Trophoblast cell (in vitro differentiated cells and primary cell): ENCODE data around the gene MAP2K4.

Experiments
- DNase-seq, 2 donors: peaks; one replicate each; pipeline ENCODE4 v3.0.0-alpha.2; 2016
- H2AFZ ChIP-seq: 2 replicates; pipeline ENCODE4 v1.6.1; 2013; ENCODE audit warnings: low read length, moderate library complexity, mild to moderate bottlenecking; ENCODE audit not compliant: insufficient read depth, poor library complexity
- H2AK5ac ChIP-seq: 2 replicates; pipeline ENCODE4 v1.6.1; 2013; ENCODE audit warnings: mild to moderate bottlenecking, low read length
- H2BK120ac ChIP-seq: 2 replicates; pipeline ENCODE4 v1.6.1; 2013; ENCODE audit warnings: low read length, mild to moderate bottlenecking, moderate library complexity; ENCODE audit not compliant: insufficient read depth, poor library complexity
- H2BK12ac ChIP-seq: 2 replicates; pipeline ENCODE4 v1.6.1; 2013; ENCODE audit warnings: mild to moderate bottlenecking, low read length, moderate library complexity
- H2BK5ac ChIP-seq: 2 replicates; pipeline ENCODE4 v1.6.1; 2013; ENCODE audit warnings: low read length, low read depth, moderate library complexity, mild to moderate bottlenecking; ENCODE audit not compliant: poor library complexity
- H3K14ac ChIP-seq: 2 replicates; pipeline ENCODE4 v1.6.1; 2013; ENCODE audit warnings: mild to moderate bottlenecking, low read length
- H3K18ac ChIP-seq: 2 replicates; pipeline ENCODE4 v1.6.1; 2013; ENCODE audit warnings: mild to moderate bottlenecking, low read length
- H3K23ac ChIP-seq: 2 replicates; pipeline ENCODE4 v1.6.1; 2013; ENCODE audit warnings: low read length
- H3K27ac ChIP-seq: 2 replicates; pipeline ENCODE4 v1.5.1; 2013; ENCODE audit warnings: low read depth, mild to moderate bottlenecking, inconsistent platforms, low read length, moderate library complexity
- H3K27me3 ChIP-seq: 2 replicates; pipeline ENCODE4 v1.6.1; 2013; ENCODE audit warnings: inconsistent platforms, mild to moderate bottlenecking, low read length, moderate library complexity; ENCODE audit not compliant: insufficient read depth
- H3K36me3 ChIP-seq, 2 experiments: 1 replicate in 1 of 2; 2 replicates in 1 of 2; pipeline ENCODE4 v1.6.1; 2013; ENCODE audit warnings: low read length in 2 of 2, mild to moderate bottlenecking in 2 of 2, moderate library complexity in 1 of 2; ENCODE audit not compliant: insufficient read depth in 2 of 2, control insufficient read depth in 1 of 2
- H3K4ac ChIP-seq: 2 replicates; pipeline ENCODE4 v1.6.1; 2013; ENCODE audit warnings: low read depth, mild to moderate bottlenecking, low read length, moderate library complexity
- H3K4me1 ChIP-seq, 2 experiments: 1 replicate in 1 of 2; 2 replicates in 1 of 2; pipeline ENCODE4 v1.6.1; 2013; ENCODE audit warnings: low read length in 2 of 2, mild to moderate bottlenecking in 2 of 2, moderate library complexity in 1 of 2; ENCODE audit not compliant: insufficient read depth in 2 of 2, control insufficient read depth in 1 of 2
- H3K4me2 ChIP-seq: 2 replicates; pipeline ENCODE4 v1.6.1; 2013; ENCODE audit warnings: inconsistent platforms, mild to moderate bottlenecking, low read length, moderate library complexity
- H3K4me3 ChIP-seq: 2 replicates; pipeline ENCODE4 v1.5.1; 2013; ENCODE audit warnings: mild to moderate bottlenecking, low read depth, low read length, inconsistent platforms
- H3K79me1 ChIP-seq: one replicate; pipeline ENCODE4 v1.6.1; 2013; ENCODE audit warnings: low read length
- H3K79me2 ChIP-seq: 2 replicates; pipeline ENCODE4 v1.6.1; 2013; ENCODE audit warnings: low read length, mild to moderate bottlenecking; ENCODE audit not compliant: control insufficient read depth, insufficient read depth, poor library complexity
- H3K9ac ChIP-seq: 2 replicates; pipeline ENCODE4 v1.6.1; 2013; ENCODE audit warnings: mild to moderate bottlenecking, low read length
- H3K9me3 ChIP-seq: 2 replicates; pipeline ENCODE4 v1.6.1; 2013; ENCODE audit warnings: low read depth, mild to moderate bottlenecking, control low read depth, inconsistent platforms, low read length; ENCODE audit not compliant: insufficient read depth
- H4K12ac ChIP-seq: 2 replicates; pipeline ENCODE4 v1.6.1; 2013; ENCODE audit warnings: low read depth, mild to moderate bottlenecking, low read length, moderate library complexity
- H4K8ac ChIP-seq: 2 replicates; pipeline ENCODE4 v1.6.1; 2013; ENCODE audit warnings: low read depth, mild to moderate bottlenecking, low read length, moderate library complexity
- H4K91ac ChIP-seq: one replicate; pipeline ENCODE4 v1.6.1; 2013; ENCODE audit warnings: low read depth, mild to moderate bottlenecking, low read length, moderate library complexity
- WGBS: extraction: QIAGEN DNeasy Blood & Tissue Kit; methylation state at CpG from one replicate; pipeline ENCODE4 v1.1.7; 2013; ENCODE audit warnings: missing lambda C conversion rate; ENCODE audit not compliant: insufficient read length, insufficient coverage; ENCODE audit errors: extremely low coverage; 5-methylcytosine and 5-hydroxymethylcytosine counted together

Gene MAP2K4

GRCh38 chr17:12050646-12051225 is 30.1 kb downstream of the MAP2K4 start:
- no CpG with 5 or more reads among the region's 1 CpG for whole genome bisulfite sequencing
- no peak overlapping the region for H2AK5ac ChIP-seq
- no peak overlapping the region for H4K8ac ChIP-seq
- H3K4me3 ChIP-seq, result no peak overlapping the region
- peaks cover 2% of the 10 kb centered on the region for H3K79me2 ChIP-seq
- peak overlapping the region; percentile 9 for H4K12ac ChIP-seq
- peak overlapping the region; percentile 69 for H3K4ac ChIP-seq
- no peak overlapping the region for H3K9ac ChIP-seq
- H2AFZ ChIP-seq, result no peak overlapping the region
- no peak overlapping the region for H3K4me2 ChIP-seq
- no peak overlapping the region for H2BK5ac ChIP-seq
- H3K9me3 ChIP-seq, result no peaks in the 10 kb centered on the region
- H4K91ac ChIP-seq, result no peak overlapping the region
- H2BK12ac ChIP-seq, result no peak overlapping the region
- H3K4me1 ChIP-seq, result no peaks in the 10 kb centered on the region
- H2BK120ac ChIP-seq, result no peak overlapping the region
- DNase-seq, result no peak
- no peak overlapping the region for H3K14ac ChIP-seq
- no peak overlapping the region for H3K18ac ChIP-seq
- no peaks in the 10 kb centered on the region for H3K79me1 ChIP-seq
- no peak overlapping the region for H3K23ac ChIP-seq
- no peak overlapping the region for H3K27ac ChIP-seq
- no peaks in the 10 kb centered on the region for H3K27me3 ChIP-seq
- no peaks in the 10 kb centered on the region for H3K36me3 ChIP-seq

- no peak overlapping the region for H2BK5ac ChIP-seq
- H3K27me3 ChIP-seq, result no peaks in the 10 kb centered on the region
- H3K4me2 ChIP-seq, result no peak overlapping the region
- H3K4me3 ChIP-seq, result no peak overlapping the region
- WGBS, result no CpG with 5 or more reads among the region's 3 CpGs
- no peak overlapping the region for H3K27ac ChIP-seq
- H3K9me3 ChIP-seq, result no peaks in the 10 kb centered on the region
- H3K9ac ChIP-seq, result no peak overlapping the region
- H2AK5ac ChIP-seq, result no peak overlapping the region
- no peaks in the 10 kb centered on the region for H3K4me1 ChIP-seq
- no peak for DNase-seq
- H3K23ac ChIP-seq, result no peak overlapping the region
- H3K4ac ChIP-seq, result no peak overlapping the region
- peaks cover 2% of the 10 kb centered on the region for H3K79me2 ChIP-seq
- no peak overlapping the region for H2BK12ac ChIP-seq
- no peak overlapping the region for H3K18ac ChIP-seq
- H4K8ac ChIP-seq, result no peak overlapping the region
- H4K91ac ChIP-seq, result no peak overlapping the region
- H3K36me3 ChIP-seq, result no peaks in the 10 kb centered on the region
- no peak overlapping the region for H4K12ac ChIP-seq
- H3K14ac ChIP-seq, result no peak overlapping the region
- no peak overlapping the region for H2AFZ ChIP-seq
- H3K79me1 ChIP-seq, result no peaks in the 10 kb centered on the region
- no peak overlapping the region for H2BK120ac ChIP-seq
Observed at GRCh38 chr17:12053552-12053951, 32.9 kb downstream of the MAP2K4 start.

- no peak overlapping the region for H2BK12ac ChIP-seq
- no peak overlapping the region for H2BK120ac ChIP-seq
- H3K36me3 ChIP-seq, result peaks cover 0 to 2% of the 10 kb centered on the region in 2 experiments
- no peaks in the 10 kb centered on the region for H3K27me3 ChIP-seq
- no peak overlapping the region for H3K27ac ChIP-seq
- H3K4me3 ChIP-seq, result no peak overlapping the region
- no peaks in the 10 kb centered on the region for H3K79me1 ChIP-seq
- no peak overlapping the region for H4K8ac ChIP-seq
- no peak overlapping the region for H3K9ac ChIP-seq
- H2AFZ ChIP-seq, result no peak overlapping the region
- no peaks in the 10 kb centered on the region for H3K4me1 ChIP-seq
- DNase-seq, result no peak
- H3K18ac ChIP-seq, result no peak overlapping the region
- H3K79me2 ChIP-seq, result peaks cover 4% of the 10 kb centered on the region
- no peak overlapping the region for H3K4ac ChIP-seq
- H2BK5ac ChIP-seq, result no peak overlapping the region
- H3K23ac ChIP-seq, result no peak overlapping the region
- no peaks in the 10 kb centered on the region for H3K9me3 ChIP-seq
- H2AK5ac ChIP-seq, result no peak overlapping the region
- no peak overlapping the region for H4K12ac ChIP-seq
- no peak overlapping the region for H4K91ac ChIP-seq
- no peak overlapping the region for H3K14ac ChIP-seq
- no peak overlapping the region for H3K4me2 ChIP-seq
Observed at GRCh38 chr17:12055889-12056288, 35.2 kb downstream of the MAP2K4 start.

GRCh38 chr17:12057520-12057919 is 36.8 kb downstream of the MAP2K4 start:
- Histone ChIP-seq H4K91ac (no peak overlapping the region), H2BK12ac (no peak overlapping the region), H3K27me3 (no peaks in the 10 kb centered on the region), H3K27ac (no peak overlapping the region), H3K79me1 (no peaks in the 10 kb centered on the region), H3K23ac (no peak overlapping the region), H3K4me2 (no peak overlapping the region), H3K79me2 (peaks cover 2% of the 10 kb centered on the region), H3K4ac (no peak overlapping the region), H4K12ac (no peak overlapping the region), H3K14ac (no peak overlapping the region), H3K9ac (no peak overlapping the region), H2BK120ac (no peak overlapping the region), H4K8ac (no peak overlapping the region), H3K4me3 (no peak overlapping the region), H2BK5ac (no peak overlapping the region), H2AFZ (no peak overlapping the region), H3K18ac (no peak overlapping the region), H3K9me3 (no peaks in the 10 kb centered on the region), H3K4me1 (no peaks in the 10 kb centered on the region), H2AK5ac (no peak overlapping the region), H3K36me3 (peaks cover 3 to 4% of the 10 kb centered on the region in 2 experiments)
- no CpG with 5 or more reads among the region's 1 CpG for WGBS
- no peak for DNase-seq
